Ovary (tissue), 9 donors: Measurements from ENCODE around the gene FBRS. TPM values are rescaled to one million over a fixed set of nuclear protein-coding genes. Genes with fewer than 3 reads are reported as not detected.
"Not testable (repeated sequence)": the region's sequence is repeated elsewhere in the genome, so short reads cannot be mapped to it uniquely, and the experiment has no call there.

Experiments
- DNase-seq, 5 donors: peaks; one replicate each; pipeline ENCODE4 v3.0.0-alpha.2; 2019 to 2020
- H3K27ac ChIP-seq, 2 donors: fragments of 200-600 bp; one replicate each; pipeline versions ENCODE4 v1.5.1 to v1.8.0; 2019 to 2022
- H3K27me3 ChIP-seq: fragments of 200-600 bp; one replicate; pipeline ENCODE4 v1.8.0; 2022
- H3K36me3 ChIP-seq: fragments of 200-600 bp; sonication (generic); one replicate; pipeline ENCODE4 v1.5.1; 2019
- H3K4me1 ChIP-seq: one replicate; pipeline ENCODE4 v1.8.1; 2013; ENCODE audit warnings: mild to moderate bottlenecking, moderate library complexity; ENCODE audit not compliant: insufficient read depth
- H3K4me3 ChIP-seq: fragments of 200-600 bp; sonication (generic); one replicate; pipeline ENCODE4 v1.5.1; 2017
- H3K9me3 ChIP-seq, 2 donors: fragments of 200-600 bp in 1 of 2; sonication (generic) in 1 of 2; one replicate each; pipeline versions ENCODE4 v1.5.1 to v1.8.1; 2013 to 2019; ENCODE audit warnings: mild to moderate bottlenecking in 1 of 2, moderate library complexity in 1 of 2
- EP300 ChIP-seq: sonication (generic); formaldehyde crosslinking; IDR thresholded peaks from one replicate; pipeline ENCODE4 v1.6.1; 2017; ENCODE audit warnings: antibody characterized with exemption
- POLR2A ChIP-seq: fragments of 450-650 bp; IDR thresholded peaks from one replicate; pipeline ENCODE4 v1.6.1; 2017; ENCODE audit warnings: antibody characterized with exemption, mild to moderate bottlenecking, moderate library complexity
- WGBS, 3 donors: extraction: QIAGEN DNeasy Blood & Tissue Kit in 1 of 3; methylation state at CpG; one replicate each; pipeline versions ENCODE4 v1.1.5 to v1.1.7; 2013 to 2017; 5-methylcytosine and 5-hydroxymethylcytosine counted together
- intact Hi-C, 4 donors: fragments of 100-400 bp; cut with DNase I; formaldehyde crosslinking; loops; one replicate each; pipeline versions ENCODE4 v1.11.0 to v1.15.1; 2022 to 2023
- polyA plus RNA-seq, 2 donors: library from polyadenylated mRNA; stranded (reverse); fragments of 200-250 nt in 1 of 2; fragments of 350-450 nt in 1 of 2; fragmentation: Illumina TruSeq in 1 of 2; extraction: RNeasy Lipid Tissue Mini Kit (QIAGEN cat#74804) in 1 of 2; gene quantifications; one replicate each; pipeline ENCODE4 v1.2.3, GENCODE V29; 2013 to 2014
- total RNA-seq, 7 donors: library from RNA; depleted of rRNA in 2 of 7; stranded (reverse); fragments of >200 nt in 2 of 7; fragmentation: NEBNext Ultra II Directional in 3 of 7; extraction: Animal tissue kit (Norgen Biotek cat#: 25700) in 3 of 7; gene quantifications; one replicate each; pipeline versions ENCODE4 v1.1.0 to v1.2.4, GENCODE V29; 2016 to 2023
- TF ChIP-seq, protein P1 (sequence below), 3 donors: fragments of 450-650 bp in 2 of 3; fragments of 200-600 bp in 1 of 3; IDR thresholded peaks; one replicate each; pipeline versions ENCODE4 v1.5.1 to v1.8.0; 2016 to 2022; ENCODE audit warnings: antibody characterized with exemption in 3 of 3, mild to moderate bottlenecking in 1 of 3
- donor health status: DM: no; HTN: no; CAD: no; lungs with moderate emphysema.
- donor health status: DM: no; HTN: no; CAD: no.
- donor health status: Bipolar disorder and iron deficiency.
- donor health status: DM: yes; HTN: yes; CAD: no.
- donor health status: DM: no; HTN: no; CAD: no.
- donor health status: DM: yes; HTN: yes; CAD: no.

The FBRS gene
- total and polyA plus RNA-seq, 9 donors, result 15.6 to 75.6 (median 56.2) TPM

DNA sequence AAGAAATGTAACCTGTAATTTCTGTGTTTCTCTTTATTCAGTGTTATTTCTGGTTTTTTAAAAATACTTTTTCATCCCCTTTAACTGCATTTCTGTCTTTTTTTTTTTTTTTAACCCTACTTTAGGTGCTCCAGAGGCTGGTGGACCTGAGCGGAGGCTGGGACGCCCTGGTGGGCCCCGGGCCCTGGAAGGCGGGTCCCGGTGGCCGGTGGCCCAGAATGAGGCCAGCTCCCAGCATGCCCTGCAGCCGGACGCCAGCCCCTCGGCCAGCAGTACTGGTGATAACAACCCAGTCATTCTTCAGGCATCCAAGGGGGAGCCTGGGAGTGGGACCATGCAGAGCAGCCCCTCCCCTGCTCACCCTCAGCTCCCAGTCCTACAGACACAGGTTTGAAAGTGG is 42.3 kb downstream of the FBRS start:
- intact Hi-C loops, result loop anchor here in 1 of 4 donors (5.0 kb wide), 1 partner anchor 128 kb away; the partner anchor contains the start of gene ZNF688

DNA sequence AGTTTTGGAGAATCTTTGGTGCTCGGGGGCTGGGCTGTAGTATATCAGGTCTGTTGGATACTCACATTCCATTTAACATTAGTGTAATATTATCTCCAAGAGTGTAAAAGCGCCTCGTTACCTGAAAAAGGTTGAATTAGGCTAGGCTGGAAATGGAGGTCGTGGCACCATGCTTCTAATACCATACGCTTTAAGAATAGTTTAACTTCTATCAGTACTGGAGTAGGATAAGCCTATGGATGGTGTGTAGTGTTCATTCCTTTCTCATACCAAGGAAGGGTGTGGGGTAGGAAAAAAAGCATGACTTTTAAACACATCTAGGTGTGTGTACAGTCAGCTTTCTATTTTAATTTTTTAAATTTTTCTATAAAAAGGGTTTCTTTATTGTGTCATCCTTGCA is 42.7 kb downstream of the FBRS start:
- intact Hi-C loops, result loop anchor here in 1 of 4 donors (5.0 kb wide), 1 partner anchor 129 kb away; the partner anchor contains the start of gene ZNF688
- 65 to 82% (median 78%) methylated on average over 5 of the region's 5 CpGs for WGBS, 3 donors

More for the DNA sequence above, 42.3 kb downstream of the FBRS start:
- Histone ChIP-seq H3K36me3 (no peaks in the 10 kb centered on the region), H3K9me3 (no peaks in the 10 kb centered on the region), H3K4me1 (peaks cover 5% of the 10 kb centered on the region), H3K4me3 (no peak overlapping the region), H3K27me3 (no peaks in the 10 kb centered on the region), H3K27ac (no peak overlapping the region)
- 14 to 15% (median 15%) methylated on average over 9 of the region's 9 CpGs for WGBS, 3 donors
- TF ChIP-seq, protein P1, sequence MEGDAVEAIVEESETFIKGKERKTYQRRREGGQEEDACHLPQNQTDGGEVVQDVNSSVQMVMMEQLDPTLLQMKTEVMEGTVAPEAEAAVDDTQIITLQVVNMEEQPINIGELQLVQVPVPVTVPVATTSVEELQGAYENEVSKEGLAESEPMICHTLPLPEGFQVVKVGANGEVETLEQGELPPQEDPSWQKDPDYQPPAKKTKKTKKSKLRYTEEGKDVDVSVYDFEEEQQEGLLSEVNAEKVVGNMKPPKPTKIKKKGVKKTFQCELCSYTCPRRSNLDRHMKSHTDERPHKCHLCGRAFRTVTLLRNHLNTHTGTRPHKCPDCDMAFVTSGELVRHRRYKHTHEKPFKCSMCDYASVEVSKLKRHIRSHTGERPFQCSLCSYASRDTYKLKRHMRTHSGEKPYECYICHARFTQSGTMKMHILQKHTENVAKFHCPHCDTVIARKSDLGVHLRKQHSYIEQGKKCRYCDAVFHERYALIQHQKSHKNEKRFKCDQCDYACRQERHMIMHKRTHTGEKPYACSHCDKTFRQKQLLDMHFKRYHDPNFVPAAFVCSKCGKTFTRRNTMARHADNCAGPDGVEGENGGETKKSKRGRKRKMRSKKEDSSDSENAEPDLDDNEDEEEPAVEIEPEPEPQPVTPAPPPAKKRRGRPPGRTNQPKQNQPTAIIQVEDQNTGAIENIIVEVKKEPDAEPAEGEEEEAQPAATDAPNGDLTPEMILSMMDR (IDR thresholded peaks at IDR 0.05), result no peak
- TF ChIP-seq POLR2A (no peak), EP300 (no peak)
- DNase-seq, result no peak

DNA sequence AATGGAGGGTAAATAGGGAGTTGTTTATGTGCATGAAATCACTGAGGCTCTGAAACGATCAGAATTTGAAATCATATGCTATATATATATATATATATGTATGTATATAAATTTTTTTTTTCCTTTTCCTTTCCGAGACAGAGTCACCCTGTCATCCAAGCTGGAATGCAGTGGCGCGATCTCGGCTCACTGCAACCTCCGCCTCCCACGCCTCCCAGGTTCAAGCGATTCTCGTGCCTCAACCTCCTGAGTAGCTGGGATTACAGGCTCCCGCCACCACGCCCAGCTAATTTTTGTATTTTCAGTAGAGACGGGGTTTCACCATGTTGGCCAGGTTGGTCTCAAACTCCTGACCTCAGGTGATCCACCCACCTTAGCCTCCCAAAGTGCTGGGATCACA is 44.8 kb downstream of the FBRS start:
- H3K27ac ChIP-seq, H3K9me3 ChIP-seq, H3K36me3 ChIP-seq, H3K27me3 ChIP-seq, H3K4me1 ChIP-seq, H3K4me3 ChIP-seq, DNase-seq: not testable (repeated sequence)
- intact Hi-C loops, result loop anchor here in 1 of 4 donors (5.0 kb wide), 1 partner anchor 131 kb away; the partner anchor contains the start of gene ZNF688
- 87 to 89% (median 89%) methylated on average over 12 of the region's 12 CpGs for WGBS, 3 donors

More for the DNA sequence above, 42.7 kb downstream of the FBRS start:
- Histone ChIP-seq H3K36me3 (no peaks in the 10 kb centered on the region), H3K27ac (no peak overlapping the region), H3K4me1 (peaks cover 5% of the 10 kb centered on the region), H3K27me3 (no peaks in the 10 kb centered on the region), H3K9me3 (no peaks in the 10 kb centered on the region), H3K4me3 (no peak overlapping the region)
- no peak for TF ChIP-seq EP300
- TF ChIP-seq POLR2A, result no peak
- TF ChIP-seq, protein P1 (IDR thresholded peaks at IDR 0.05), result no peak
- no peak for DNase-seq

DNA sequence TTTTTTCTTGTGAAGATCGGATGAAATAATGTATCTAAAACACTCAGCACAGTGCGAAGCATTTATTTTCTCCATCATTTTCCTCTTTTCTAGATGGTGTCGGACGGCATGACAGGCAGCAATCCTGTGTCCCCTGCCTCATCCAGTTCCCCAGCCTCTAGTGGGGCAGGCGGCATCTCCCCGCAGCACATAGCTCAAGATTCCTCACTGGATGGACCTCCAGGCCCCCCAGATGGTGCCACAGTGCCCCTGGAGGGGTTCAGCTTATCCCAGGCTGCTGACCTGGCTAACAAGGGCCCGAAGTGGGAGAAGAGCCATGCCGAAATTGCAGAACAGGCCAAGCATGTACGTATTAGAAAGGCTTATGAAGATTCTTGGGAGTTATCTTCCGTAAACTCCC is 45.7 kb downstream of the FBRS start:
- no peaks in the 10 kb centered on the region for H3K27me3 ChIP-seq
- H3K36me3 ChIP-seq, result no peaks in the 10 kb centered on the region
- 89 to 92% (median 91%) methylated on average over 10 of the region's 10 CpGs for WGBS, 3 donors
- intact Hi-C loops, result loop anchor here in 1 of 4 donors (5.0 kb wide), 1 partner anchor 132 kb away; the partner anchor contains the start of gene ZNF688
- peaks cover 5% of the 10 kb centered on the region for H3K4me1 ChIP-seq
- no peak for TF ChIP-seq POLR2A
- no peak for TF ChIP-seq EP300
- TF ChIP-seq, protein P1 (IDR thresholded peaks at IDR 0.05), result no peak
- no peaks in the 10 kb centered on the region for H3K9me3 ChIP-seq
- no peak overlapping the region for H3K4me3 ChIP-seq
- DNase-seq, result no peak
- no peak overlapping the region for H3K27ac ChIP-seq

DNA sequence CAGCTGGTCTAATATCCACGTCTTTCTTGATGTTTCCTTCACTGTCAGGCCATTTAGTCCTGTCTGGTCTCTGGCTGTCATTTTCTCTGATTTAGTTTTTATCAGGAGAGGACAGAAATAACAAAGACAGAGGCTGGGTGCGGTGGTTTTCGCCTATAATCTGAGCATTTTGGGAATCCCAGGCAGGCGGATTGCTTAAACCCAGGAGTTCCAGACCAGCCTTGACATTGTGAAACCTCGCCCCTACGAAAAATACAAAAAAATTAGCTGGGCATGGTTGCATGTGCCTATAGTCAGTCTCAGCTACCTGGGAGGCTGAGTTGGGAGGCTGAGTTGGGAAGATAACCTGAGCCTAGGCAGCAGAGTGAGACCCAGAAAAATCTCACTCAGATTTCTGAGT is 47.8 kb downstream of the FBRS start:
- no peak for TF ChIP-seq EP300
- TF ChIP-seq POLR2A, result no peak
- TF ChIP-seq, protein P1 (IDR thresholded peaks at IDR 0.05), result no peak
- intact Hi-C loops, result no loop called here
- WGBS, 3 donors, result 88 to 91% (median 90%) methylated on average over 6 of the region's 6 CpGs
- Histone ChIP-seq H3K4me1 (no peaks in the 10 kb centered on the region), H3K27ac (no peak overlapping the region), H3K27me3 (no peaks in the 10 kb centered on the region), H3K4me3 (no peak overlapping the region), H3K9me3 (no peaks in the 10 kb centered on the region), H3K36me3 (no peaks in the 10 kb centered on the region)
- no peak for DNase-seq
